GM18519 (cell line): ENCODE measurements around the gene ITPKB.

ENCODE experiments used
- ATAC-seq: cut with Tn5 transposase; IDR thresholded peaks from one replicate; pipeline ENCODE4 v1.9.1; 2021; ENCODE audit warnings: mild to moderate bottlenecking, moderate library complexity; ENCODE audit not compliant: unreplicated experiment, low FRiP score

ITPKB gene

GRCh38 chr1:226688056-226688748 lies 50.9 kb downstream of the ITPKB start:
- ATAC-seq = no peak

GRCh38 chr1:226687426-226687825 lies 51.7 kb downstream of the ITPKB start:
- ATAC-seq = no peak

- ATAC-seq = no peak
These were observed 52.3 kb downstream of the ITPKB start for GRCh38 chr1:226686440-226687425.

- ATAC-seq = no peak
These were observed 53.8 kb downstream of the ITPKB start for GRCh38 chr1:226685196-226685820.

GRCh38 chr1:226684026-226684425 lies 55.1 kb downstream of the ITPKB start:
- no peak for ATAC-seq

DNA sequence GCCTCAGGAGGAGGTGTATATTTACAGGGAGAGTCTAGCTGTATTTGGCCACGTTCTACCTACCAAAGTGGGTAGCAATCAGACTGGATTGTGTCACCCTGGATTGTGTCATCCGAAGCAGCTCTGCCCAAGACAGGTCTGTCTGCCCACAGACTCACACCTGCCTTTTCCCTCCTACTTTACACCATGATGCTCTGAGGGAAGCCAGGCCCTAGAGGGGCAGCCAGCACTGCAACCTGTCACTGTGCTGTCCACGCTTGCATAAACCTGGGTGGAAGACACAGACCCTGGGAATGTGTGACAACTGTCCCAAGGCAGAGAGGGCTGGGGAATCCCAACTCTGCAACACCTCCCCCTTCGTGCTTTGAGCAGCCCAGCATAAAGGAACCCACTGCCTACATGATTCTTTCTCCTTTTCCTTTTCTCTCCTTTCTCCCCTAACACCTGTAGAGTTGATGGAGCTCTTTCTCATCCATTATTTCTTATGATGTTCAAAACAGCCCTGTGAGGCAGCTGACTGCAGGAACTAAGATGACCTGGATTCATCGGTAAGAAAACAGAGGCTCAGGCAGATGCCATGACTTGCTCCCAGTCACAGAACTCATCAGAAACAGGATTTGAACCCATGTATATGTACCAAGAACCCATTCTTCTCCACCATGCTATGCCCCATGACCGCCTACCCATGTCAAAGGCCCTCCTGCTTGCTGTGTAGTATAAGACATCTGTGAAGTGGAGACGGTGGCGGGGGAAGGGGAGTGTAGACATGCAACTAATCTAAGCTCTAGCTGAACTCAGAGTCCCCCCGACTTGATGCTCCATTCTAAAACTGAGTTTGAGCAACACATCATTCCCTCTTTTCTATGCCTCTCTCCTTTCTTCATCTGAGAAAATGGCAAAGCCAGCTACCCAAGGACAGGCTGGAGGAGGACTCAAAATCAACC lies 55.9 kb downstream of the ITPKB start:
- no peak for ATAC-seq

- ATAC-seq = no peak
These were observed 57.2 kb downstream of the ITPKB start for GRCh38 chr1:226681652-226682493.

DNA sequence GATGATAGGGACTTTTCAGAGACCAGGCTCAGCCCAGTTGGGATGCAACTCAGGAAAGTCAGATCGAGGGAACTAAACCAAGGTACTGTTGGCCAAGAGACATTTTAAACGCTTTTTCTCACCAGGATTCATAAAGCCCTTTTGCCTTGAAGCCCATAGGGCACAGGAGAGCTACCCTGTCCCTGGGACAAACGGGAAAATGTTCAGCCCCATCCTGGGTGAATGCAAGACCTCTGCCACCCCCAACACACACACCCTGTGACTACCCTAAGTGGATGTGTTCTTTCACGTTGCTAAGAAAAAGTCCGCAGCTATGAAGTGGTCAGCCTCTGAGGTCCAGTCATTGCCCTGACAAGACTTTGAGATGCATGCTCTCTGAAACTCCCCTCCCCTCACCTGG lies 58.4 kb downstream of the ITPKB start:
- ATAC-seq = no peak

- ATAC-seq = peak; percentile 33
These were observed 59.1 kb downstream of the ITPKB start for GRCh38 chr1:226679853-226680516.

GRCh38 chr1:226679262-226679661 lies 59.8 kb downstream of the ITPKB start:
- ATAC-seq = no peak

DNA sequence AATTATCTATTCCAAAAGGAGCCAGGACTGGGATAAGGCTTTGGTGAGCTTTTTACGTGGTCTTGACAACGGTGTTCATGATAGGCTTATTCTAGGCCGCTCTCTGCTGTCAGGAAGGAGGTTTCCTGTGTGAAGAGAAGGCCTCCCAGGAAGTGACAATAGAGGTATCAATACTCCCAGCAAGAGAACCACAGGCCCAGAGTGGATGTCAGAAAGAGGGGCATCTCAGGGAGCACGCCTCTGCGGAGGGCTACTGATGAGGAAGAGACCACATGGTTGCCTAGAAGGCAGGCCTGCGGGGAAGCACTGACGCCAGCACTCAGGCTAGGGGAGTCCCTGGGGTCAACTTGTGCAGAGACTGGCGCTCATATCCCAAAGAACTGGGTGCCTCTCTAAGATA lies 60.4 kb downstream of the ITPKB start:
- ATAC-seq = no peak

DNA sequence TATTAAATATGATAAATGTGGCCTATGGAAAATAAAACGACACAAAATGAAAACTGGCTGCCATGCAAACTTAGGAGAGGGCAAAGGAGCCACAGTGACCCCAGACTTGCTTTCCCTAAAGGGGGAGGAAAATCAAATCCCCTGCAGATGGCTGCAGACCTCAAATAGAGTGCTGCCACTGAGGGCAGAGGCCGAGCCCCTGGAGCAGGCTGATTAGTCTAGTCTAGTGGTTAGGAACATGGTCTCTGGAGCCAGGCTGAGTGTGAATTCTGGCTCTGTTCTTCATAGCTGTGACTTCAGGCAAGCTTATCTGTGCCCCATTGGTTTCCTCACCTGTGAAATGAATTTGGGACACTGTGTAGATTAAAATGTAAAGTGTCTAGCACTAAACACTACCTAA lies 60.8 kb downstream of the ITPKB start:
- ATAC-seq = no peak

- no peak for ATAC-seq
These were observed 61.8 kb downstream of the ITPKB start for GRCh38 chr1:226677027-226678020.

GRCh38 chr1:226676381-226676780 lies 62.7 kb downstream of the ITPKB start:
- ATAC-seq = no peak

DNA sequence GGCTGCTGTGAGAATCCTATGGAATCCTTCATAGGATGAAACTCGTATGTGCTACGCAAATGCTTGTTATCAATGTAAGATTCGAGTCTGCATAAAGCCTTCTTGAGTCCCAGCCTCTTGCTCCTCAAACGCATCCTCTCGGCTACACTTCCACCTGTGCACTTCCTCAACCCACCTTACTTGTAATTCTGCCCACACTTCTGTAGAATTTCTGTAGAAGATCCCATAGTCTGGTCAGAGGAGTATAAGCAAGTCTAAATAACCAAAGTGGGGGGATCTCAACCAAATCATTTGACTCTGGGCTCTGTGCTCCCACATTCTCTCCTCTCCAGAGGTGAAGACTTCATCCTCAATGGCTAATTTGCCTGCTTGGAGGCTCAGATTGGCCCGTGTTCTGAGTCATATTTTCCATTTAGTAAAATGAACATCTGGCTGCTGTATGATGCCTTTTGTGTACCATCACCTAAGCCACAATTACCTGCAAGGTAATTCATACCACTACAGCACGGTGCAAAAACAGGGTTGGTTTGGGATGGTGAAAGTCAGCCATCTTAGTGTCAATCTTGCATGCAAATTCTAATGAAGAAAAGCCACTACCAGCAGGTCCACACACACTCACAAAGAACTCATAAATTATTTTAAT lies 63.2 kb downstream of the ITPKB start:
- no peak for ATAC-seq

GRCh38 chr1:226674892-226675714 lies 64.0 kb downstream of the ITPKB start:
- peak; percentile 60 for ATAC-seq
